ENCODE measurements around the gene HSPA2.

GRCh38 chr14:64581363-64581762, 40.8 kb downstream of the HSPA2 start:
- no peak for TF ChIP-seq EZH2 (IDR thresholded peaks at IDR 0.05; ENCODE audit: low read length)
- TF ChIP-seq, protein P1, sequence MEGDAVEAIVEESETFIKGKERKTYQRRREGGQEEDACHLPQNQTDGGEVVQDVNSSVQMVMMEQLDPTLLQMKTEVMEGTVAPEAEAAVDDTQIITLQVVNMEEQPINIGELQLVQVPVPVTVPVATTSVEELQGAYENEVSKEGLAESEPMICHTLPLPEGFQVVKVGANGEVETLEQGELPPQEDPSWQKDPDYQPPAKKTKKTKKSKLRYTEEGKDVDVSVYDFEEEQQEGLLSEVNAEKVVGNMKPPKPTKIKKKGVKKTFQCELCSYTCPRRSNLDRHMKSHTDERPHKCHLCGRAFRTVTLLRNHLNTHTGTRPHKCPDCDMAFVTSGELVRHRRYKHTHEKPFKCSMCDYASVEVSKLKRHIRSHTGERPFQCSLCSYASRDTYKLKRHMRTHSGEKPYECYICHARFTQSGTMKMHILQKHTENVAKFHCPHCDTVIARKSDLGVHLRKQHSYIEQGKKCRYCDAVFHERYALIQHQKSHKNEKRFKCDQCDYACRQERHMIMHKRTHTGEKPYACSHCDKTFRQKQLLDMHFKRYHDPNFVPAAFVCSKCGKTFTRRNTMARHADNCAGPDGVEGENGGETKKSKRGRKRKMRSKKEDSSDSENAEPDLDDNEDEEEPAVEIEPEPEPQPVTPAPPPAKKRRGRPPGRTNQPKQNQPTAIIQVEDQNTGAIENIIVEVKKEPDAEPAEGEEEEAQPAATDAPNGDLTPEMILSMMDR (optimal IDR thresholded peaks at IDR 0.05 in 1 of 3, IDR thresholded peaks at IDR 0.05 in 1 of 3, conservative IDR thresholded peaks at IDR 0.05 in 1 of 3; ENCODE audit: extremely low read depth in 1 of 3, insufficient read depth in 2 of 3, low read length in 3 of 3): no peak
